HCT116 (cell line): Measurements from ENCODE around the gene RSPH6A. TPM values are rescaled to one million over a fixed set of nuclear protein-coding genes. Genes with fewer than 3 reads are reported as not detected.

ENCODE experiments used
- ATAC-seq: fragments of 200-7000 bp; cut with Tn5 transposase; 2 replicates; pipeline ENCODE4 v1.9.1; 2020; ENCODE audit warnings: mild to moderate bottlenecking, moderate library complexity
- BruUV-seq: library from RNA; stranded (reverse); fragments of 400-500 nt; replicated peaks from 2 replicates; lab custom pipeline; 2021; lab: Mats Ljungman, UMichigan
- CTCF ChIA-PET: fragments of 300-600 bp; sonication (Branson Sonifier 250); formaldehyde crosslinking; loops from one replicate; lab custom pipeline; 2021; ENCODE audit warnings: antibody characterized with exemption; lab: Charles Lee
- POLR2A ChIA-PET: fragments of 300-600, 350-600 bp; sonication (Branson Sonifier 250); formaldehyde crosslinking; loops from one replicate; lab custom pipeline; 2021; ENCODE audit warnings: antibody characterized with exemption; lab: Charles Lee
- RAD21 ChIA-PET, 2 experiments: fragments of 300-600 bp; sonication (Branson Sonifier 250); formaldehyde crosslinking; loops; one replicate each; lab custom pipeline; 2023; ENCODE audit warnings: low total read pairs in 2 of 2; ENCODE audit not compliant: uncharacterized antibody in 2 of 2, unreplicated experiment in 2 of 2, low non-redundant PET in 1 of 2; lab: Charles Lee
- DNase-seq: peaks from one replicate; pipeline ENCODE4 v3.0.0-alpha.2; 2010; ENCODE audit warnings: low read depth, low spot score
- H2AFZ ChIP-seq: fragments of 200-600 bp; shearing (Covaris generic), sonication (generic); 2 replicates; pipeline ENCODE4 v1.6.1; 2017; ENCODE audit warnings: low read depth, mixed run types, mixed read lengths, antibody characterized with exemption, low read length; ENCODE audit not compliant: poor library complexity, severe bottlenecking
- H3K27ac ChIP-seq: 2 replicates; pipeline ENCODE4 v1.5.1; 2012; ENCODE audit warnings: low read depth, low read length
- H3K27me3 ChIP-seq: fragments of 200-600 bp; sonication (generic); 2 replicates; pipeline ENCODE4 v1.6.1; 2016; ENCODE audit warnings: mixed run types, low read length, mixed read lengths; ENCODE audit not compliant: insufficient read depth
- H3K36me3 ChIP-seq, 2 experiments: fragments of 200-500 bp in 1 of 2; fragments of 200-600 bp in 1 of 2; sonication (Bioruptor generic) in 1 of 2; sonication (generic) in 1 of 2; 2 replicates each; pipeline versions ENCODE4 v1.5.1 to v1.6.1; 2014 to 2016; ENCODE audit warnings: low read length in 2 of 2, inconsistent platforms in 1 of 2, mixed read lengths in 1 of 2, mixed run types in 1 of 2; ENCODE audit not compliant: insufficient read depth in 2 of 2, control insufficient read depth in 1 of 2
- H3K4me1 ChIP-seq, 2 experiments: fragments of 200-600 bp in 1 of 2; sonication (generic) in 1 of 2; 2 replicates each; pipeline versions ENCODE4 v1.5.1 to v1.6.1; 2012 to 2017; ENCODE audit warnings: low read length in 2 of 2, inconsistent platforms in 1 of 2, mild to moderate bottlenecking in 1 of 2, mixed read lengths in 1 of 2, mixed run types in 1 of 2, moderate library complexity in 1 of 2; ENCODE audit not compliant: insufficient read depth in 2 of 2, control insufficient read depth in 1 of 2
- H3K4me2 ChIP-seq: fragments of 200-600 bp; sonication (generic); 2 replicates; pipeline ENCODE4 v1.6.1; 2017; ENCODE audit warnings: mixed run types, low read length, mixed read lengths
- H3K4me3 ChIP-seq, 2 experiments: fragments of 200-600 bp in 1 of 2; sonication (generic) in 1 of 2; replicated peaks in 1 of 2; 2 replicates each; pipeline ENCODE4 v1.5.1; 2011 to 2016; ENCODE audit warnings: low read length in 2 of 2, control low read depth in 1 of 2, low read depth in 1 of 2, mild to moderate bottlenecking in 1 of 2, mixed read lengths in 1 of 2, mixed run types in 1 of 2
- H3K79me2 ChIP-seq: fragments of 200-600 bp; sonication (generic); 2 replicates; pipeline ENCODE4 v1.6.1; 2017; ENCODE audit warnings: mild to moderate bottlenecking, mixed run types, low read length, moderate library complexity, mixed read lengths; ENCODE audit not compliant: insufficient read depth
- H3K9ac ChIP-seq: fragments of 200-600 bp; sonication (generic); 2 replicates; pipeline ENCODE4 v1.6.1; 2016; ENCODE audit warnings: low read length, mixed read lengths
- H3K9me2 ChIP-seq: fragments of 200-600 bp; sonication (generic), shearing (Covaris generic); 2 replicates; pipeline ENCODE4 v1.6.1; 2017; ENCODE audit warnings: mixed run types, mild to moderate bottlenecking, moderate library complexity; ENCODE audit not compliant: insufficient read depth
- H3K9me3 ChIP-seq, 2 experiments: fragments of 200-500 bp in 1 of 2; fragments of 200-600 bp in 1 of 2; sonication (Bioruptor generic) in 1 of 2; sonication (generic) in 1 of 2; 2 replicates each; pipeline ENCODE4 v1.6.1; 2014 to 2017; ENCODE audit warnings: low read length in 2 of 2, mixed read lengths in 2 of 2, inconsistent platforms in 1 of 2, low read depth in 1 of 2, mild to moderate bottlenecking in 1 of 2, mixed run types in 1 of 2, moderate library complexity in 1 of 2; ENCODE audit not compliant: control insufficient read depth in 1 of 2, insufficient read depth in 1 of 2
- H4K20me1 ChIP-seq: fragments of 200-600 bp; sonication (generic), shearing (Covaris generic); 2 replicates; pipeline ENCODE4 v1.6.1; 2017; ENCODE audit warnings: mixed run types, mild to moderate bottlenecking, moderate library complexity; ENCODE audit not compliant: insufficient read depth
- ATF3 ChIP-seq: IDR thresholded peaks from 2 replicates; pipeline ENCODE4 v1.6.1; 2012
- EGR1 ChIP-seq: IDR thresholded peaks from 2 replicates; pipeline ENCODE4 v1.6.1; 2012; ENCODE audit warnings: low read depth
- ELF1 ChIP-seq: IDR thresholded peaks from 2 replicates; pipeline ENCODE4 v1.6.1; 2012; ENCODE audit warnings: low read depth, borderline replicate concordance
- EZH2 ChIP-seq: fragments of 200-600 bp; sonication (generic); IDR thresholded peaks from 2 replicates; pipeline ENCODE4 v1.6.1; 2017; ENCODE audit warnings: antibody characterized with exemption, mixed run types
- EZH2phosphoT487 ChIP-seq: fragments of 200-600 bp; IDR thresholded peaks from 2 replicates; pipeline ENCODE4 v1.6.1; 2018; ENCODE audit warnings: antibody characterized with exemption, borderline replicate concordance
- FOSL1 ChIP-seq: IDR thresholded peaks from 2 replicates; pipeline ENCODE4 v1.6.1; 2012; ENCODE audit warnings: low read depth
- JUND ChIP-seq: IDR thresholded peaks from 2 replicates; pipeline ENCODE4 v1.6.1; 2012
- MAX ChIP-seq: IDR thresholded peaks from 2 replicates; pipeline ENCODE4 v1.6.1; 2012
- POLR2A ChIP-seq: IDR thresholded peaks from 2 replicates; pipeline ENCODE4 v1.7.0; 2011; ENCODE audit warnings: borderline replicate concordance; ENCODE audit not compliant: insufficient read depth, insufficient read length; ENCODE audit errors: extremely low read depth
- POLR2AphosphoS5 ChIP-seq: IDR thresholded peaks from 2 replicates; pipeline ENCODE4 v1.6.1; 2011; ENCODE audit warnings: mild to moderate bottlenecking, low read depth, low read length, moderate library complexity
- RAD21 ChIP-seq: IDR thresholded peaks from 2 replicates; pipeline ENCODE4 v1.6.1; 2012; ENCODE audit warnings: low read depth, mild to moderate bottlenecking
- REST ChIP-seq: IDR thresholded peaks from 2 replicates; pipeline ENCODE4 v1.6.1; 2012; ENCODE audit warnings: low read depth
- SIN3A ChIP-seq: IDR thresholded peaks from 2 replicates; pipeline ENCODE4 v1.6.1; 2012; ENCODE audit warnings: low read depth
- SRF ChIP-seq: IDR thresholded peaks from 2 replicates; pipeline ENCODE4 v1.6.1; 2012; ENCODE audit warnings: low read depth
- TCF7L2 ChIP-seq: IDR thresholded peaks from 2 replicates; pipeline ENCODE4 v1.7.0; 2011; ENCODE audit warnings: borderline replicate concordance, inconsistent platforms; ENCODE audit not compliant: insufficient read depth, insufficient read length; ENCODE audit errors: extremely low read depth
- YY1 ChIP-seq: IDR thresholded peaks from 2 replicates; pipeline ENCODE4 v1.6.1; 2011; ENCODE audit warnings: low read length, low read depth, moderate library complexity, mild to moderate bottlenecking; ENCODE audit not compliant: insufficient replicate concordance; ENCODE audit errors: extremely low read depth
- ZBTB33 ChIP-seq: IDR thresholded peaks from 2 replicates; pipeline ENCODE4 v1.6.1; 2011; ENCODE audit warnings: mild to moderate bottlenecking, low read length, moderate library complexity; ENCODE audit not compliant: insufficient replicate concordance; ENCODE audit errors: extremely low read depth
- ZFX ChIP-seq: fragments of 450-650 bp; IDR thresholded peaks from 2 replicates; pipeline ENCODE4 v1.6.1; 2017
- ZNF274 ChIP-seq: fragments of 200-500 bp; sonication (Bioruptor generic); IDR thresholded peaks from 2 replicates; pipeline ENCODE4 v1.6.1; 2014; ENCODE audit warnings: mild to moderate bottlenecking, low read depth, low read length, inconsistent platforms
- intact Hi-C: fragments of 100-400 bp; cut with micrococcal nuclease; formaldehyde crosslinking; loops from 2 replicates; pipeline ENCODE4 v1.10.0; 2022
- total RNA-seq: library from RNA; stranded (reverse); gene quantifications from one replicate; pipeline ENCODE4 v1.2.1, GENCODE V29; 2021; ENCODE audit not compliant: unreplicated experiment

Gene RSPH6A
- total RNA-seq, 1 experiment from 2014 or later: 0.57 TPM

- Histone ChIP-seq H3K9ac (peak overlapping the region; percentile 84), H3K9me2 (no peaks in the 10 kb centered on the region), H3K4me2 (peak overlapping the region; percentile 92)
- TF ChIP-seq EGR1 (no peak), FOSL1 (no peak), POLR2A (no peak), ELF1 (no peak), POLR2AphosphoS5 (no peak), RAD21 (no peak), MAX (no peak), EZH2phosphoT487 (no peak), SRF (no peak), EZH2 (no peak), ZNF274 (no peak), SIN3A (no peak), JUND (no peak), TCF7L2 (no peak), REST (no peak), ZBTB33 (no peak), ZFX (no peak), ATF3 (no peak), YY1 (no peak)
- TF ChIP-seq, all 23 proteins: peak for 0
- no peak for ATAC-seq
- no peaks in the 10 kb centered on the region for H4K20me1 ChIP-seq
- H2AFZ ChIP-seq: no peak overlapping the region
- no peaks in the 10 kb centered on the region for H3K27me3 ChIP-seq
- H3K9me3 ChIP-seq: no peaks in the 10 kb centered on the region
- intact Hi-C loops: no loop called here
- H3K4me1 ChIP-seq: peaks cover 14 to 48% of the 10 kb centered on the region in 2 experiments
- ChIA-PET RAD21 (interaction anchor here in 1 of 2 experiments (0.5 kb wide), 1 partner anchor 14 kb away, joined by 3 read pairs; no protein-coding TSS in a partner anchor), POLR2A (no interaction called here), CTCF (interaction anchor here (1.0 kb wide), 1 partner anchor 75 kb away, joined by 3 read pairs; the partner anchor contains the start of genes QPCTL and SNRPD2)
- no peak for DNase-seq
- H3K4me3 ChIP-seq: peak overlapping the region; percentile 80 to 84
- H3K79me2 ChIP-seq: no peaks in the 10 kb centered on the region
- H3K27ac ChIP-seq: peak overlapping the region; percentile 98
- no peaks in the 10 kb centered on the region for H3K36me3 ChIP-seq
- BruUV-seq: TSS peak; percentile 35
Measured at GRCh38 chr19:45766869-45767346, 48.2 kb downstream of the RSPH6A start.
